Type B pancreatic cell (in vitro differentiated cells): Measurements from ENCODE around the gene ANKS6. TPM values are rescaled to one million over a fixed set of nuclear protein-coding genes. Genes with fewer than 3 reads are reported as not detected.
A peak's percentile ranks its signal among the peaks of the same experiment; 100 is the strongest.

ENCODE experiments used
- DNase-seq: peaks from one replicate; pipeline ENCODE4 v3.0.0; 2021; ENCODE audit warnings: mixed read lengths; ENCODE audit not compliant: unreplicated experiment; ENCODE audit errors: extremely low spot score
- H3K27ac Mint-ChIP-seq: 2 replicates; pipeline ENCODE4 v1.8.0; 2021; ENCODE audit warnings: mild to moderate bottlenecking, mixed read lengths
- H3K27me3 Mint-ChIP-seq: 2 replicates; pipeline ENCODE4 v1.8.0; 2021; ENCODE audit warnings: mixed read lengths
- H3K36me3 Mint-ChIP-seq: 2 replicates; pipeline ENCODE4 v1.8.0; 2021; ENCODE audit warnings: mixed read lengths
- H3K4me1 Mint-ChIP-seq: one replicate; pipeline ENCODE4 v1.8.0; 2021; ENCODE audit warnings: mixed read lengths; ENCODE audit not compliant: unreplicated experiment
- H3K4me3 Mint-ChIP-seq: 2 replicates; pipeline ENCODE4 v1.8.0; 2021; ENCODE audit warnings: mild to moderate bottlenecking, mixed read lengths
- H3K9me3 Mint-ChIP-seq: 2 replicates; pipeline ENCODE4 v1.8.0; 2021; ENCODE audit warnings: mixed read lengths
- CTCF ChIP-seq: fragments of 200-600 bp; sonication (generic); conservative IDR thresholded peaks from 2 replicates; pipeline ENCODE4 v1.5.0; 2021; ENCODE audit warnings: antibody characterized with exemption, mild to moderate bottlenecking
- total RNA-seq: library from RNA; stranded (reverse); gene quantifications from 2 replicates; pipeline ENCODE4 v1.2.1, GENCODE V29; 2021; ENCODE audit warnings: low replicate concordance

Gene ANKS6
- total RNA-seq, 1 donor from 2014 or later: 32.2 TPM

GRCh38 chr9:98808411-98808815 lies 12.1 kb upstream of the ANKS6 start:
- Mint-ChIP-seq H3K4me3 (peak overlapping the region; percentile 87), H3K4me1 (peaks cover 30% of the 10 kb centered on the region), H3K9me3 (peaks cover 5% of the 10 kb centered on the region), H3K36me3 (peaks cover 8% of the 10 kb centered on the region), H3K27ac (peak overlapping the region; percentile 76), H3K27me3 (peaks cover 16% of the 10 kb centered on the region)
- no peak for DNase-seq
- TF ChIP-seq CTCF: no peak

GRCh38 chr9:98807814-98808195 lies 11.4 kb upstream of the ANKS6 start:
- TF ChIP-seq CTCF: no peak
- peaks cover 18% of the 10 kb centered on the region for H3K27me3 Mint-ChIP-seq
- peaks cover 4% of the 10 kb centered on the region for H3K36me3 Mint-ChIP-seq
- no peak for DNase-seq
- peak overlapping the region; percentile 76 for H3K27ac Mint-ChIP-seq
- peaks cover 30% of the 10 kb centered on the region for H3K4me1 Mint-ChIP-seq
- H3K9me3 Mint-ChIP-seq: peaks cover under 1% of the 10 kb centered on the region
- H3K4me3 Mint-ChIP-seq: peak overlapping the region; percentile 87

- Mint-ChIP-seq H3K4me3 (peak within 1 kb of the TSS; percentile 87), H3K4me1 (peaks cover 30% of the 10 kb centered on the region), H3K27me3 (peaks cover 18% of the 10 kb centered on the region), H3K9me3 (no peaks in the 10 kb centered on the region), H3K27ac (peak within 1 kb of the TSS; percentile 76), H3K36me3 (peaks cover 4% of the 10 kb centered on the region)
- no peak for DNase-seq
- TF ChIP-seq CTCF: no peak
Observed at GRCh38 chr9:98807070-98807813, 10.9 kb upstream of the ANKS6 start, which contains the start of gene GALNT12. Gene GALNT12 (plus strand): TSS chr9:98807670. CDS start chr9:98807699, 29 bp downstream.

- TF ChIP-seq CTCF: peak; percentile 38
- no peak for DNase-seq
- Mint-ChIP-seq H3K4me3 (peak overlapping the region; percentile 87), H3K4me1 (peaks cover 30% of the 10 kb centered on the region), H3K9me3 (no peaks in the 10 kb centered on the region), H3K27me3 (peaks cover 18% of the 10 kb centered on the region), H3K27ac (no peak overlapping the region), H3K36me3 (peaks cover 4% of the 10 kb centered on the region)
Observed at GRCh38 chr9:98806394-98807035, 10.2 kb upstream of the ANKS6 start.

- Mint-ChIP-seq H3K27ac (peak overlapping the region; percentile 0), H3K27me3 (peaks cover 18% of the 10 kb centered on the region), H3K36me3 (no peaks in the 10 kb centered on the region), H3K4me3 (peak overlapping the region; percentile 18), H3K4me1 (peaks cover 22% of the 10 kb centered on the region), H3K9me3 (no peaks in the 10 kb centered on the region)
- no peak for DNase-seq
- TF ChIP-seq CTCF: no peak
Observed at GRCh38 chr9:98805506-98806272, 9.3 kb upstream of the ANKS6 start.
